H1 (cell line): ENCODE results near the gene ENPP1. TPM values are rescaled to one million over a fixed set of nuclear protein-coding genes. Genes with fewer than 3 reads are reported as not detected.

Experiments
- CTCF ChIA-PET: fragments of 300-600 bp; sonication (Branson Sonifier 250); formaldehyde crosslinking; loops from one replicate; lab custom pipeline; 2021; ENCODE audit not compliant: partially characterized antibody; lab: Charles Lee
- POLR2A ChIA-PET: fragments of 300-600 bp; sonication (Branson Sonifier 250); formaldehyde crosslinking; loops from one replicate; lab custom pipeline; 2021; ENCODE audit warnings: inconsistent platforms; ENCODE audit not compliant: partially characterized antibody; lab: Charles Lee
- DNase-seq, 2 experiments: peaks; one replicate each; pipeline versions ENCODE4 v3.0.0 to v3.0.0-alpha.2; 2010 to 2022; ENCODE audit warnings: low spot score in 2 of 2, low read depth in 1 of 2, mixed read lengths in 1 of 2
- FAIRE-seq: peaks from 2 replicates; lab custom pipeline; 2011; peaks lifted over from hg19 to GRCh38; lab: Jason Lieb, UNC
- H2AFZ ChIP-seq: 2 replicates; pipeline ENCODE4 v1.8.1; 2012; ENCODE audit warnings: low read length, inconsistent platforms
- H2AK5ac ChIP-seq: 2 replicates; pipeline ENCODE4 v1.6.1; 2013; ENCODE audit warnings: low read depth, low read length
- H2BK120ac ChIP-seq: replicated peaks from 2 replicates; pipeline ENCODE3; 2013; ENCODE audit warnings: low read depth, low read length, inconsistent platforms
- H2BK12ac ChIP-seq: 2 replicates; pipeline ENCODE4 v1.6.1; 2013; ENCODE audit warnings: low read depth, low read length
- H2BK15ac ChIP-seq: 2 replicates; pipeline ENCODE4 v1.6.1; 2013; ENCODE audit warnings: low read length
- H2BK20ac ChIP-seq: 2 replicates; pipeline ENCODE4 v1.6.1; 2013; ENCODE audit warnings: low read length
- H2BK5ac ChIP-seq: 2 replicates; pipeline ENCODE4 v1.6.1; 2013; ENCODE audit warnings: low read depth, low read length
- H3K14ac ChIP-seq: 2 replicates; pipeline ENCODE4 v1.6.1; 2013; ENCODE audit warnings: inconsistent platforms; ENCODE audit not compliant: insufficient read length
- H3K18ac ChIP-seq: 2 replicates; pipeline ENCODE4 v1.6.1; 2013; ENCODE audit warnings: low read length; ENCODE audit errors: extremely low read depth
- H3K23ac ChIP-seq: 2 replicates; pipeline ENCODE4 v1.6.1; 2013; ENCODE audit warnings: inconsistent platforms; ENCODE audit not compliant: insufficient read length
- H3K23me2 ChIP-seq: 2 replicates; pipeline ENCODE4 v1.6.1; 2013; ENCODE audit warnings: low read depth, low read length
- H3K27ac ChIP-seq: 2 replicates; pipeline ENCODE4 v1.6.1; 2011; ENCODE audit warnings: low read depth, low read length, inconsistent platforms
- H3K27me3 ChIP-seq, 4 experiments: replicated peaks in 1 of 4; 1 replicate in 1 of 4; 2 replicates in 3 of 4; pipeline versions ENCODE4 v1.6.1 to v1.8.1; 2011 to 2013; ENCODE audit warnings: low read length in 3 of 4, mild to moderate bottlenecking in 3 of 4, inconsistent platforms in 2 of 4, mixed read lengths in 2 of 4, moderate library complexity in 1 of 4; ENCODE audit not compliant: control insufficient read depth in 3 of 4, insufficient read depth in 3 of 4; ENCODE audit errors: extremely low read depth in 1 of 4
- H3K36me3 ChIP-seq, 4 experiments: 2 replicates each; pipeline versions ENCODE4 v1.6.1 to v1.8.1; 2011 to 2013; ENCODE audit warnings: mild to moderate bottlenecking in 4 of 4, low read length in 3 of 4, moderate library complexity in 2 of 4, control low read depth in 1 of 4, inconsistent platforms in 1 of 4; ENCODE audit not compliant: insufficient read depth in 4 of 4, control insufficient read depth in 2 of 4
- H3K4ac ChIP-seq: replicated peaks from 2 replicates; pipeline ENCODE3; 2013; ENCODE audit warnings: low read length, low read depth, mixed read lengths, inconsistent platforms; ENCODE audit not compliant: insufficient read length
- H3K4me1 ChIP-seq, 4 experiments: replicated peaks in 1 of 4; 1 replicate in 1 of 4; 2 replicates in 3 of 4; pipeline versions ENCODE4 v1.6.1 to v1.8.1; 2011 to 2013; ENCODE audit warnings: low read length in 3 of 4, inconsistent platforms in 2 of 4, mixed read lengths in 1 of 4; ENCODE audit not compliant: insufficient read depth in 4 of 4, control insufficient read depth in 3 of 4
- H3K4me2 ChIP-seq, 2 experiments: 2 replicates each; pipeline versions ENCODE4 v1.6.1 to v1.8.1; 2011 to 2013; ENCODE audit warnings: low read depth in 2 of 2, low read length in 2 of 2, control low read depth in 1 of 2, inconsistent platforms in 1 of 2, mild to moderate bottlenecking in 1 of 2; ENCODE audit not compliant: insufficient read depth in 1 of 2
- H3K4me3 ChIP-seq, 4 experiments: fragments of 200-600, 300-600 bp in 1 of 4; sonication (generic), shearing (Covaris generic), sonication (Bioruptor Twin) in 1 of 4; 2 replicates each; pipeline versions ENCODE4 v1.5.1 to v1.8.1; 2011 to 2016; ENCODE audit warnings: low read length in 4 of 4, low read depth in 3 of 4, control low read depth in 2 of 4, inconsistent platforms in 2 of 4, mild to moderate bottlenecking in 2 of 4, mixed read lengths in 1 of 4, moderate library complexity in 1 of 4; ENCODE audit not compliant: insufficient read depth in 2 of 4; ENCODE audit errors: extremely low read depth in 1 of 4
- H3K56ac ChIP-seq: replicated peaks from 2 replicates; pipeline ENCODE3; 2013; ENCODE audit warnings: low read depth, mild to moderate bottlenecking, mixed read lengths, low read length, inconsistent platforms; ENCODE audit not compliant: insufficient read length
- H3K79me1 ChIP-seq: 2 replicates; pipeline ENCODE4 v1.6.1; 2013; ENCODE audit warnings: low read depth, low read length, control low read depth
- H3K79me2 ChIP-seq, 2 experiments: 2 replicates each; pipeline versions ENCODE4 v1.6.1 to v1.8.1; 2012 to 2013; ENCODE audit warnings: low read length in 2 of 2, mild to moderate bottlenecking in 2 of 2, inconsistent platforms in 1 of 2; ENCODE audit not compliant: insufficient read depth in 2 of 2, control insufficient read depth in 1 of 2
- H3K9ac ChIP-seq, 4 experiments: replicated peaks in 1 of 4; 1 replicate in 1 of 4; 2 replicates in 3 of 4; pipeline versions ENCODE4 v1.6.1 to v1.8.1; 2011 to 2013; ENCODE audit warnings: low read depth in 3 of 4, low read length in 3 of 4, control low read depth in 2 of 4, mild to moderate bottlenecking in 2 of 4, moderate library complexity in 2 of 4, inconsistent platforms in 1 of 4; ENCODE audit errors: extremely low read depth in 1 of 4
- H3K9me3 ChIP-seq, 2 experiments: 2 replicates each; pipeline versions ENCODE4 v1.6.1 to v1.8.1; 2012 to 2013; ENCODE audit warnings: mild to moderate bottlenecking in 2 of 2, moderate library complexity in 2 of 2, control low read depth in 1 of 2, inconsistent platforms in 1 of 2, low read depth in 1 of 2, low read length in 1 of 2, mixed read lengths in 1 of 2; ENCODE audit not compliant: insufficient read depth in 2 of 2
- H4K20me1 ChIP-seq, 2 experiments: replicated peaks in 1 of 2; 2 replicates each; pipeline versions ENCODE3 to v1.8.1; 2011 to 2013; ENCODE audit warnings: inconsistent platforms in 2 of 2, low read length in 2 of 2, mild to moderate bottlenecking in 1 of 2; ENCODE audit not compliant: insufficient read depth in 2 of 2, control insufficient read depth in 1 of 2
- H4K5ac ChIP-seq: 2 replicates; pipeline ENCODE4 v1.6.1; 2013; ENCODE audit warnings: low read length, low read depth, mixed read lengths, inconsistent platforms; ENCODE audit not compliant: insufficient read length
- H4K8ac ChIP-seq: 2 replicates; pipeline ENCODE4 v1.8.0; 2013; ENCODE audit warnings: mild to moderate bottlenecking, moderate library complexity, low read length, inconsistent platforms; ENCODE audit not compliant: insufficient read depth; ENCODE audit errors: extremely low read depth
- H4K91ac ChIP-seq: replicated peaks from 2 replicates; pipeline ENCODE3; 2013; ENCODE audit warnings: low read length, mixed read lengths, inconsistent platforms; ENCODE audit not compliant: insufficient read length
- CEBPB ChIP-seq: IDR thresholded peaks from 2 replicates; pipeline ENCODE4 v1.6.1; 2012; ENCODE audit warnings: low read depth, low read length
- EP300 ChIP-seq, 2 experiments: IDR thresholded peaks; 1 replicate in 1 of 2; 2 replicates in 1 of 2; pipeline ENCODE4 v1.6.1; 2011 to 2012; ENCODE audit warnings: low read depth in 2 of 2, low read length in 2 of 2, mild to moderate bottlenecking in 2 of 2, borderline replicate concordance in 1 of 2, inconsistent platforms in 1 of 2, moderate library complexity in 1 of 2
- JUN ChIP-seq: IDR thresholded peaks from 2 replicates; pipeline ENCODE4 v1.6.1; 2011; ENCODE audit warnings: low read depth, mild to moderate bottlenecking, improper control_type of control experiment, low read length
- KDM1A ChIP-seq: fragments of 200-600, 300-600 bp; sonication (generic); IDR thresholded peaks from 2 replicates; pipeline ENCODE4 v1.7.1; 2016; ENCODE audit warnings: mild to moderate bottlenecking, low read length, borderline replicate concordance
- KDM5A ChIP-seq: fragments of 200-600 bp; IDR thresholded peaks from 2 replicates; pipeline ENCODE4 v1.7.1; 2012; ENCODE audit warnings: mild to moderate bottlenecking, low read length, inconsistent platforms, mixed read lengths
- NANOG ChIP-seq: IDR thresholded peaks from 2 replicates; pipeline ENCODE4 v1.6.1; 2011; ENCODE audit warnings: low read length, low read depth, mild to moderate bottlenecking, inconsistent platforms; ENCODE audit not compliant: insufficient read depth, poor library complexity, severe bottlenecking
- NRF1 ChIP-seq: IDR thresholded peaks from 2 replicates; pipeline ENCODE4 v1.6.1; 2011; ENCODE audit warnings: mild to moderate bottlenecking, low read depth, low read length, improper control_type of control experiment
- POLR2AphosphoS5 ChIP-seq: IDR thresholded peaks from 2 replicates; pipeline ENCODE4 v1.6.1; 2011; ENCODE audit warnings: low read depth, low read length
- SIN3A ChIP-seq, 2 experiments: IDR thresholded peaks in 1 of 2; conservative IDR thresholded peaks in 1 of 2; 2 replicates each; pipeline ENCODE4 v1.6.1; 2011 to 2012; ENCODE audit warnings: low read length in 2 of 2, improper control_type of control experiment in 1 of 2, low read depth in 1 of 2, mild to moderate bottlenecking in 1 of 2
- SP1 ChIP-seq: IDR thresholded peaks from 2 replicates; pipeline ENCODE4 v1.6.1; 2011; ENCODE audit warnings: low read depth, low read length
- TAF7 ChIP-seq: optimal IDR thresholded peaks from 2 replicates; pipeline ENCODE3; 2011; ENCODE audit warnings: low read depth, mild to moderate bottlenecking, inconsistent platforms, low read length, moderate library complexity, borderline replicate concordance
- YY1 ChIP-seq: IDR thresholded peaks from 2 replicates; pipeline ENCODE4 v1.6.1; 2011; ENCODE audit warnings: low read depth, mild to moderate bottlenecking, low read length
- WGBS, 2 experiments: shearing (Covaris generic) in 1 of 2; methylation state at CpG; one replicate each; pipeline versions ENCODE4 v1.1.6 to v1.1.7; 2013 to 2015; ENCODE audit warnings: low lambda C conversion rate in 2 of 2, mixed read lengths in 2 of 2, inconsistent platforms in 1 of 2, low coverage in 1 of 2, missing lambda C conversion rate in 1 of 2; ENCODE audit not compliant: insufficient replicate concordance in 2 of 2, insufficient coverage in 1 of 2, insufficient read length in 1 of 2; ENCODE audit errors: extremely low coverage in 1 of 2, missing lambda C conversion rate in 1 of 2; 5-methylcytosine and 5-hydroxymethylcytosine counted together
- polyA plus RNA-seq, 7 experiments: library from polyadenylated mRNA; depleted of rRNA in 3 of 7; stranded (reverse) in 5 of 7; unstranded in 2 of 7; fragments of >200 nt in 5 of 7; fragments of 200-250 nt in 2 of 7; gene quantifications; 1 replicate in 5 of 7; 2 replicates in 1 of 7; 4 replicates in 1 of 7; pipeline versions ENCODE4 v1.2.1 to v1.2.3, GENCODE V29; 2011 to 2013; ENCODE audit warnings: missing spikeins in 2 of 7, mixed read lengths in 2 of 7
- total RNA-seq: library from RNA; stranded (reverse); fragmentation: NEBNext Ultra II Directional; extraction: Animal tissue kit (Norgen Biotek cat#: 25700); gene quantifications from 2 replicates; pipeline ENCODE4 v1.2.1, GENCODE V29; 2021

Gene ENPP1
- total and polyA plus RNA-seq, 2 of the 8 experiments (the other 6 are each of a cell fraction or from before 2014, with no cell fraction given), result 10.1 to 39.1 TPM

DNA sequence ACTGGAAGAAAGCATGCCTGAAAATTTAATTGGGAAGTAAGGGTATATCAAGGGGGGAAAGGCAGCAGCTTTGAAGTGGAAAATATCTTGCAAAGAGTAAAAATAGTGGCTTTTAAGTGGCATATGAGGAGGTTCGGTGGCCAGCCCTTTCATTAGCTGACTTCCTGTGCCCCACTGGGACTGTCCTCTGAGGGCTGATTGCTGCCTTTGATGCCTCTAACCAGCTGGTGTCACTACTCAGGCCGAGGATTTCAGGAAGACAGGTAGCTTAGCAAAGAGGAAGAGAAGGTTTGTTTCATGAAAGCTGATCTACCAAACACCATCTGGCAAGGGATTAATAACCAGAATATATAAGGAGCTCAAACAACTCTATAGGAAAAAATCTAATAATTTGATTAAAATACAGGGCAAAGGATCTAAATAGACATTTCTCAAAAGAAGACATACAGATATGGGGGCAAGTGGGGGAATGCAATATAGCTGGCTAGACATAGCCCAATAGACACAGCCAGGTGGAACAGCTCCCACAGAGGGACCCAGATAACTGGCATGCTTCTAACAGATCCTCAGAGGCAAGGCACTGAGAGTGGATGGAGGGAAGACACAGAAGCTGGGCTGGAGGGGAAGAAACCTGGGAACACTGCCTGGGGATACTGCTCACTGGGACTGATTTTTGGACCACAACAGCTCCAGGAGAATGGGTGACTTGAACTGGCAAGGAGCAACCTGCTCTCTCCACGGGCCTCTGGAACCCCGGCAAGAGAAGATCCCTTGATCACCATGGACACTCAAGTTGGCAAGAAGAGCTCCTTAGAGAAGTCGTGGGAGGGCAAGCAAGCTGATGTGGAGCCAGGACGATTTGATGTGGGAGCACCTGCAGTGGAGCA is 110.2 kb downstream of the ENPP1 start:
- Histone ChIP-seq H3K9me3 (peaks cover 25 to 32% of the 10 kb centered on the region in 2 experiments), H2BK12ac (no peak overlapping the region), H4K91ac (no peak overlapping the region), H3K36me3 (peaks cover 5 to 61% (median 41%) of the 10 kb centered on the region in 4 experiments), H3K56ac (no peak overlapping the region), H3K27ac (no peak overlapping the region), H3K9ac (no peak overlapping the region), H3K4me2 (no peak overlapping the region), H3K18ac (no peak overlapping the region), H3K79me1 (no peaks in the 10 kb centered on the region), H3K4ac (no peak overlapping the region), H4K20me1 (peaks cover 0 to 7% of the 10 kb centered on the region in 2 experiments), H2BK20ac (no peak overlapping the region), H3K79me2 (0 out of 4 replicates have a peak, but pooled peaks cover 0 to 6% of the 10 kb centered on the region in 2 experiments), H3K23me2 (no peaks in the 10 kb centered on the region), H3K23ac (no peak overlapping the region), H2BK15ac (no peak overlapping the region), H3K14ac (no peak overlapping the region), H3K4me1 (no peaks in the 10 kb centered on the region), H2BK120ac (no peak overlapping the region), H2AFZ (no peak overlapping the region), H2AK5ac (no peak overlapping the region), H4K8ac (no peak overlapping the region; the same call in 1 of the 2 replicates), H2BK5ac (no peak overlapping the region), H4K5ac (no peak overlapping the region), H3K27me3 (no peaks in the 10 kb centered on the region), H3K4me3 (no peak overlapping the region)
- DNase-seq (no peak), FAIRE-seq (no peak)
- ChIA-PET POLR2A (interaction anchor here (0.8 to 3.3 kb wide), 16 partner anchors 8 to 240 kb away, joined by 3 to 14 read pairs (median 3); partner anchors contain the start of gene CCN2), CTCF (interaction anchor here (0.6 to 5.8 kb wide), 14 partner anchors 8 to 382 kb away, joined by 3 to 72 read pairs (median 4); no protein-coding TSS in a partner anchor)
- 82% methylated on average over 6 of the region's 6 CpGs; no CpG with 5 or more reads in 1 of the 2 experiments for WGBS, 2 experiments
- TF ChIP-seq POLR2AphosphoS5 (peak; percentile 44), SP1 (no peak), KDM1A (no peak), EP300 (IDR thresholded peaks at IDR 0.05; ENCODE audit: borderline replicate concordance in 1 of 2, low read depth in 2 of 2, low read length in 2 of 2) (no peak), TAF7 (peak; percentile 29), JUN (no peak), NRF1 (no peak), NANOG (no peak), CEBPB (no peak), YY1 (no peak), SIN3A (conservative IDR thresholded peaks at IDR 0.05 in 1 of 2, IDR thresholded peaks at IDR 0.05 in 1 of 2; ENCODE audit: low read depth in 1 of 2, low read length in 2 of 2) (no peak), KDM5A (no peak)
